ENCODE results near the gene TUBGCP3. TPM values are rescaled to one million over a fixed set of nuclear protein-coding genes. Genes with fewer than 3 reads are reported as not detected.
A peak's percentile ranks its signal among the peaks of the same experiment; 100 is the strongest.

The TUBGCP3 gene
- total and polyA plus RNA-seq, 2 donors from 2014 or later = 9.1 to 33.2 TPM

DNA sequence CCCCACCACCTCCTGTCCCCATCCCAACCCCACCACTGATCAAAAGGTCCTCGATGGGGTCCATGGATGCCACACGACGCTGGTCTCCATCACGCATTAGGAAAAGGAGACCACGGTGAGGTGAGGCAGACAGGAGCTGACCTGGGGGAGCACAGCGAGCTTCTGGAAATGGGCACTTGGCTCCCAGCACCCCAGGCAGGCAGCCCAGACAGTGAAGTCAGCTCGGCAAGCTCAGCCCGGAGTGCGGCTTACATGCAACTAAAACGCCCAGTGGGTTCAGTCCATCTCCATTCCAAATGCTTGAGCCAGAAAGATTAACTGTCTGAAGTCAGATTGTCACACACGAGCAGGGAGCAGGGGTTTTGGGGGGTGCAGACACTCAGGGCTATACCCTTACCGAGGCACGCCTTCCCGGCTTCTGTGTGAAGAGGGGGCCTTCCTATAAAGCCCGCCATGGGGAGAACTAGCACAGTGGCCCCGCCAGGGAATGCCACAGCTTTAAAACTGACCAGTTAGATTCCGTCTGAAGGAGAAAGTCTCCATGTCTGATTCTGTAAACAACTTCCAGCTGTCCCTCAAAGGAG is 132.4 kb downstream of the TUBGCP3 start:
- H3K9me3 ChIP-seq (ENCODE audit: control insufficient read depth in 2 of 3, insufficient read depth in 1 of 3, low read length in 3 of 3) = peaks cover 0 to 12% (median 0%) of the 10 kb centered on the region in 3 donors
- H3K27ac ChIP-seq (ENCODE audit: low read depth in 2 of 2, low read length in 2 of 2) = no peak overlapping the region
- no peaks in the 10 kb centered on the region for H3K4me1 ChIP-seq (ENCODE audit: control insufficient read depth in 2 of 3, insufficient read depth in 2 of 3, low read depth in 1 of 3, low read length in 3 of 3)
- no peak overlapping the region for H3K4me3 ChIP-seq (ENCODE audit: low read length in 3 of 3)
- FAIRE-seq = no peak
- no peak overlapping the region for H3K9ac ChIP-seq (ENCODE audit: low read length in 3 of 3)
- intact Hi-C loops (cut with DNase I) = no loop called here
- DNase-seq = no peak
- H3K27me3 ChIP-seq (ENCODE audit: control insufficient read depth, insufficient read depth, low read length) = no peaks in the 10 kb centered on the region
- TF ChIP-seq, protein P1, sequence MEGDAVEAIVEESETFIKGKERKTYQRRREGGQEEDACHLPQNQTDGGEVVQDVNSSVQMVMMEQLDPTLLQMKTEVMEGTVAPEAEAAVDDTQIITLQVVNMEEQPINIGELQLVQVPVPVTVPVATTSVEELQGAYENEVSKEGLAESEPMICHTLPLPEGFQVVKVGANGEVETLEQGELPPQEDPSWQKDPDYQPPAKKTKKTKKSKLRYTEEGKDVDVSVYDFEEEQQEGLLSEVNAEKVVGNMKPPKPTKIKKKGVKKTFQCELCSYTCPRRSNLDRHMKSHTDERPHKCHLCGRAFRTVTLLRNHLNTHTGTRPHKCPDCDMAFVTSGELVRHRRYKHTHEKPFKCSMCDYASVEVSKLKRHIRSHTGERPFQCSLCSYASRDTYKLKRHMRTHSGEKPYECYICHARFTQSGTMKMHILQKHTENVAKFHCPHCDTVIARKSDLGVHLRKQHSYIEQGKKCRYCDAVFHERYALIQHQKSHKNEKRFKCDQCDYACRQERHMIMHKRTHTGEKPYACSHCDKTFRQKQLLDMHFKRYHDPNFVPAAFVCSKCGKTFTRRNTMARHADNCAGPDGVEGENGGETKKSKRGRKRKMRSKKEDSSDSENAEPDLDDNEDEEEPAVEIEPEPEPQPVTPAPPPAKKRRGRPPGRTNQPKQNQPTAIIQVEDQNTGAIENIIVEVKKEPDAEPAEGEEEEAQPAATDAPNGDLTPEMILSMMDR (IDR thresholded peaks at IDR 0.05; ENCODE audit: borderline replicate concordance, extremely low read depth, insufficient read depth) = no peak
- no peaks in the 10 kb centered on the region for H3K36me3 ChIP-seq (ENCODE audit: control insufficient read depth in 2 of 3, insufficient read depth in 3 of 3, low read length in 3 of 3)

DNA sequence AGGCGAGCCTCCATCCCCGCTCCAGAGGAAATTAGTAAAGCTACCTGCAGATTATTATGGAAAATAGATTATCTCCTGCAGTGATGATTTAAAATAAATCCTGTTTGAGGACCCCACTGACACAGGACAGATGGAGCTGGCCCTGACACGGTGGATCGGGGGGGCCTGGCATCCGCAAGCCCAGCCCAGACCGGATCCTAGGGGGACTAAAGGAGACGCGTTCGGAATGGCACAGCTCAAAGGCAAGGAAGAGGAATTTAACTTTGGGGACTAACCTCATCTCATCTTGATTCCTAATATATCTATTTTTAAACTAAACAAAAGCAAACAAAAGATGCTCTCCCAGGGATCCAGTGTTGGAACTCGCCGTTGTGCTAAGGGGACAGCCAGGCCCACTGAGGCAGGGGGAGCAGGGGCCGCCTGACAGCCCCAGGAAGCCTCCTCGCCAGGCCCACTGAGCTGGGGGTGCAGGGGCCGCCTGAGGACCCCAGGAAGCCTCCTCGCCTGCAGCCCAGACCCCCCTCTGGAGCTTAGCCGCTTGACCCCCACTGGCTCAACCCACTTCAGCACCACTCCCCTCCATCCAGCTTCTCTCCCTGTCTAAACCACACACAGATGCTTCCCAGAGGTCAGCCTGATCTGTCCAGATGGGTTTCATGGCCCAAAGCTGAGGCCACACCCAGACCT is 133.2 kb downstream of the TUBGCP3 start:
- no peak overlapping the region for H3K4me3 ChIP-seq (ENCODE audit: low read length in 3 of 3)
- DNase-seq = no peak
- TF ChIP-seq, protein P1 (IDR thresholded peaks at IDR 0.05; ENCODE audit: borderline replicate concordance, extremely low read depth, insufficient read depth) = no peak
- H3K36me3 ChIP-seq (ENCODE audit: control insufficient read depth in 2 of 3, insufficient read depth in 3 of 3, low read length in 3 of 3) = no peaks in the 10 kb centered on the region
- H3K9ac ChIP-seq (ENCODE audit: low read length in 3 of 3) = no peak overlapping the region
- FAIRE-seq = no peak
- H3K9me3 ChIP-seq (ENCODE audit: control insufficient read depth in 2 of 3, insufficient read depth in 1 of 3, low read length in 3 of 3) = peaks cover 0 to 6% (median 0%) of the 10 kb centered on the region in 3 donors
- intact Hi-C loops (cut with DNase I) = no loop called here
- no peaks in the 10 kb centered on the region for H3K4me1 ChIP-seq (ENCODE audit: control insufficient read depth in 2 of 3, insufficient read depth in 2 of 3, low read depth in 1 of 3, low read length in 3 of 3)
- H3K27me3 ChIP-seq (ENCODE audit: control insufficient read depth, insufficient read depth, low read length) = no peaks in the 10 kb centered on the region
- H3K27ac ChIP-seq (ENCODE audit: low read depth in 2 of 2, low read length in 2 of 2) = no peak overlapping the region

DNA sequence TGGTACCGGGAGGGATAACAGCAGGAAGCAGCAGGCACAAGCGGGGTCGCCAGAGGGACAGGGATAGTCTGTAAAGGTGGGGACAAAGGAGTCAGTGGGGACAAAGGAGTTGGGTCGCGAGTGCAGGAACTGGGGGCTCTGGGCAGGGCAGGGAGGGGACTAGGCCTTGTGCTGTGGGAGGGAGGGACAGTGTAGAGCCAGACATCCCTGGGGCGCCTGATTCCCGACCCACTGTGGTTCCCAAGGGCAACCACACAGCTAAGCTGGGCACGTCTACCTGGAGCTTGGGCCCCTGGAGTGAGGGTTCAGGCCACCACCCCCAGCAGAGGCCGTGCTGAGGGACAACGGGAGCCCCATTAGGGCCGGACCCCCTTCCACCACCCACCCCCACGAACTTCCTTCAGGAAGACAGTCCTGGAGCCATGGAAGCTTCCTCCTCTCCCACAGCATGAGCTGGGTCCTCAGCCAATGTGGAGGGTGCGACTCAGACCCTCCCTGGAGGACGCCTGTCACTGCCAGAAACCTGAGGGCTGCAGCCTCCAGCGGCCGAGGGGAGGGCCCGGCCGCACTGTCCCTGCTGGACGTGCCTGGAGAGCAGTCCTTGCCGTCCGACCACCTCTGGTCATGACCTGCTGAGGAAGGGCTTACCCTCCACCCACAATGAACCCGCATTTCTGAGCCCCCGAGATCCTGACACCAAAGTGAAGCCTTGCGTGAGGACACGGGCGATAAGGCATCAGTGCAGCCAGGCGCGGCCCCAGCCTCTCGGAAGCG is 133.9 kb downstream of the TUBGCP3 start:
- no peaks in the 10 kb centered on the region for H3K27me3 ChIP-seq (ENCODE audit: control insufficient read depth, insufficient read depth, low read length)
- no peaks in the 10 kb centered on the region for H3K9me3 ChIP-seq (ENCODE audit: control insufficient read depth in 2 of 3, insufficient read depth in 1 of 3, low read length in 3 of 3)
- no peaks in the 10 kb centered on the region for H3K4me1 ChIP-seq (ENCODE audit: control insufficient read depth in 2 of 3, insufficient read depth in 2 of 3, low read depth in 1 of 3, low read length in 3 of 3)
- TF ChIP-seq, protein P1 (IDR thresholded peaks at IDR 0.05; ENCODE audit: borderline replicate concordance, extremely low read depth, insufficient read depth) = no peak
- peak in 1 of 5 donors; percentile 50 for DNase-seq
- H3K27ac ChIP-seq (ENCODE audit: low read depth in 2 of 2, low read length in 2 of 2) = no peak overlapping the region
- intact Hi-C loops (cut with DNase I) = no loop called here
- no peak overlapping the region for H3K4me3 ChIP-seq (ENCODE audit: low read length in 3 of 3)
- FAIRE-seq = no peak
- no peaks in the 10 kb centered on the region for H3K36me3 ChIP-seq (ENCODE audit: control insufficient read depth in 2 of 3, insufficient read depth in 3 of 3, low read length in 3 of 3)
- H3K9ac ChIP-seq (ENCODE audit: low read length in 3 of 3) = no peak overlapping the region
